ENCODE results near the gene IER5L.
A peak's percentile ranks its signal among the peaks of the same experiment; 100 is the strongest.

Gene IER5L

GRCh38 chr9:129150672-129151211 is 27.3 kb downstream of the IER5L start:
- no peak for DNase-seq (ENCODE audit: low spot score)
- H3K27ac ChIP-seq, result no peak overlapping the region
- no peak overlapping the region for H3K4me3 ChIP-seq
- no peak for TF ChIP-seq CTCF (IDR thresholded peaks at IDR 0.05)

GRCh38 chr9:129150122-129150521 is 27.9 kb downstream of the IER5L start:
- H3K27ac ChIP-seq, result no peak overlapping the region
- no peak for TF ChIP-seq CTCF (IDR thresholded peaks at IDR 0.05)
- DNase-seq (ENCODE audit: low spot score), result peak; percentile 72

GRCh38 chr9:129149442-129149841 is 28.6 kb downstream of the IER5L start:
- TF ChIP-seq CTCF (IDR thresholded peaks at IDR 0.05), result no peak
- Histone ChIP-seq H3K27ac (no peak overlapping the region), H3K4me3 (no peak overlapping the region)
- DNase-seq (ENCODE audit: low spot score), result no peak

More at GRCh38 chr9:129150122-129150521, 27.9 kb downstream of the IER5L start:
- no peak overlapping the region for H3K4me3 ChIP-seq

- DNase-seq (ENCODE audit: low spot score), result peak; percentile 65
- no peak for TF ChIP-seq CTCF (IDR thresholded peaks at IDR 0.05)
- Histone ChIP-seq H3K27ac (peak overlapping the region in 1 of 2 donors; percentile 87), H3K4me3 (no peak overlapping the region)
Observed at GRCh38 chr9:129148463-129149204, 29.4 kb downstream of the IER5L start.

- Histone ChIP-seq H3K4me3 (peak overlapping the region; percentile 18), H3K27ac (peak overlapping the region; percentile 85 to 87)
- TF ChIP-seq CTCF (IDR thresholded peaks at IDR 0.05), result no peak
- peak; percentile 78 for DNase-seq (ENCODE audit: low spot score)
Observed at GRCh38 chr9:129146441-129146941, 31.6 kb downstream of the IER5L start.

GRCh38 chr9:129145841-129146292 is 32.2 kb downstream of the IER5L start:
- Histone ChIP-seq H3K27ac (peak overlapping the region; percentile 85 to 87), H3K4me3 (no peak overlapping the region)
- peak; percentile 85 for DNase-seq (ENCODE audit: low spot score)
- TF ChIP-seq CTCF (IDR thresholded peaks at IDR 0.05), result no peak

GRCh38 chr9:129145316-129145715 is 32.7 kb downstream of the IER5L start:
- H3K27ac ChIP-seq, result peak overlapping the region; percentile 85 to 87
- no peak overlapping the region for H3K4me3 ChIP-seq
- DNase-seq (ENCODE audit: low spot score), result peak; percentile 72
- TF ChIP-seq CTCF (IDR thresholded peaks at IDR 0.05), result no peak
